ENCODE results near the gene TRPM6. TPM values are rescaled to one million over a fixed set of nuclear protein-coding genes. Genes with fewer than 3 reads are reported as not detected.
"Not testable (repeated sequence)": the region's sequence is repeated elsewhere in the genome, so short reads cannot be mapped to it uniquely, and the experiment has no call there.

The TRPM6 gene
- polyA plus RNA-seq, 3 donors from 2014 or later, result not detected

GRCh38 chr9:74872619-74873233 is 15.0 kb downstream of the TRPM6 start:
- DNase-seq, result no peak
- Mint-ChIP-seq H3K27ac (no peak overlapping the region), H3K9me3 (peaks cover 0 to 5% (median 0%) of the 10 kb centered on the region in 6 donors), H3K4me1 (no peaks in the 10 kb centered on the region), H3K36me3 (no peaks in the 10 kb centered on the region), H3K27me3 (ENCODE audit: low read depth in 3 of 3) (peaks cover 0 to 6% (median 5%) of the 10 kb centered on the region in 3 donors), H3K4me3 (no peak overlapping the region)

- Mint-ChIP-seq H3K4me3 (no peak overlapping the region), H3K9me3 (no peaks in the 10 kb centered on the region), H3K36me3 (no peaks in the 10 kb centered on the region), H3K4me1 (no peaks in the 10 kb centered on the region), H3K27me3 (ENCODE audit: low read depth in 3 of 3) (peaks cover 0 to 5% (median 5%) of the 10 kb centered on the region in 3 donors), H3K27ac (no peak overlapping the region)
- DNase-seq, result no peak
Measured at GRCh38 chr9:74867483-74867882, 20.2 kb downstream of the TRPM6 start.

- H3K4me3 Mint-ChIP-seq, result no peak overlapping the region
- no peaks in the 10 kb centered on the region for H3K4me1 Mint-ChIP-seq
- no peaks in the 10 kb centered on the region for H3K9me3 Mint-ChIP-seq
- peaks cover 0 to 3% (median 1%) of the 10 kb centered on the region in 3 donors for H3K27me3 Mint-ChIP-seq (ENCODE audit: low read depth in 3 of 3)
- no peaks in the 10 kb centered on the region for H3K36me3 Mint-ChIP-seq
- no peak for DNase-seq
- no peak overlapping the region for H3K27ac Mint-ChIP-seq
Measured at GRCh38 chr9:74865177-74865576, 22.5 kb downstream of the TRPM6 start.

GRCh38 chr9:74861773-74862474 is 25.8 kb downstream of the TRPM6 start:
- no peaks in the 10 kb centered on the region for H3K4me1 Mint-ChIP-seq
- peaks cover 0 to 6% (median 3%) of the 10 kb centered on the region in 3 donors for H3K27me3 Mint-ChIP-seq (ENCODE audit: low read depth in 3 of 3)
- H3K4me3 Mint-ChIP-seq, result no peak overlapping the region
- no peaks in the 10 kb centered on the region for H3K9me3 Mint-ChIP-seq
- H3K36me3 Mint-ChIP-seq, result no peaks in the 10 kb centered on the region
- DNase-seq, result no peak
- H3K27ac Mint-ChIP-seq, result no peak overlapping the region

- H3K27me3 Mint-ChIP-seq (ENCODE audit: low read depth in 3 of 3), result peaks cover 0 to 6% (median 3%) of the 10 kb centered on the region in 3 donors
- no peaks in the 10 kb centered on the region for H3K4me1 Mint-ChIP-seq
- no peak overlapping the region for H3K4me3 Mint-ChIP-seq
- no peaks in the 10 kb centered on the region for H3K36me3 Mint-ChIP-seq
- no peaks in the 10 kb centered on the region for H3K9me3 Mint-ChIP-seq
- H3K27ac Mint-ChIP-seq, result no peak overlapping the region
- no peak for DNase-seq
Measured at GRCh38 chr9:74861071-74861470, 26.6 kb downstream of the TRPM6 start.

GRCh38 chr9:74860247-74860646 is 27.5 kb downstream of the TRPM6 start:
- H3K36me3 Mint-ChIP-seq, DNase-seq, H3K4me3 Mint-ChIP-seq: not testable (repeated sequence)

GRCh38 chr9:74859786-74860185 is 27.9 kb downstream of the TRPM6 start:
- Mint-ChIP-seq H3K4me3 (no peak overlapping the region), H3K27ac (no peak overlapping the region), H3K36me3 (no peaks in the 10 kb centered on the region), H3K9me3 (no peaks in the 10 kb centered on the region), H3K27me3 (ENCODE audit: low read depth in 3 of 3) (peaks cover 0 to 6% (median 3%) of the 10 kb centered on the region in 3 donors), H3K4me1 (no peaks in the 10 kb centered on the region)
- DNase-seq, result no peak

More at GRCh38 chr9:74860247-74860646, 27.5 kb downstream of the TRPM6 start:
- H3K9me3 Mint-ChIP-seq; H3K4me1 Mint-ChIP-seq; H3K27me3 Mint-ChIP-seq (ENCODE audit: low read depth in 3 of 3); H3K27ac Mint-ChIP-seq: not testable (repeated sequence)

GRCh38 chr9:74858751-74859414 is 28.8 kb downstream of the TRPM6 start:
- peaks cover 0 to 8% (median under 1%) of the 10 kb centered on the region in 3 donors for H3K27me3 Mint-ChIP-seq (ENCODE audit: low read depth in 3 of 3)
- no peak for DNase-seq
- H3K4me3 Mint-ChIP-seq, result no peak overlapping the region
- H3K27ac Mint-ChIP-seq, result no peak overlapping the region
- H3K36me3 Mint-ChIP-seq, result no peaks in the 10 kb centered on the region
- H3K4me1 Mint-ChIP-seq, result no peaks in the 10 kb centered on the region
- no peaks in the 10 kb centered on the region for H3K9me3 Mint-ChIP-seq

- no peaks in the 10 kb centered on the region for H3K4me1 Mint-ChIP-seq
- H3K9me3 Mint-ChIP-seq, result no peaks in the 10 kb centered on the region
- H3K27me3 Mint-ChIP-seq (ENCODE audit: low read depth in 3 of 3), result peaks cover 0 to 8% (median 0%) of the 10 kb centered on the region in 3 donors
- H3K27ac Mint-ChIP-seq, result no peak overlapping the region
- H3K4me3 Mint-ChIP-seq, result no peak overlapping the region
- no peak for DNase-seq
- no peaks in the 10 kb centered on the region for H3K36me3 Mint-ChIP-seq
Measured at GRCh38 chr9:74856989-74857388, 30.7 kb downstream of the TRPM6 start.

- Mint-ChIP-seq H3K9me3 (no peaks in the 10 kb centered on the region), H3K4me1 (no peaks in the 10 kb centered on the region), H3K27me3 (ENCODE audit: low read depth in 3 of 3) (peaks cover 0 to 8% (median 0%) of the 10 kb centered on the region in 3 donors), H3K27ac (no peak overlapping the region), H3K4me3 (no peak overlapping the region), H3K36me3 (no peaks in the 10 kb centered on the region)
- DNase-seq, result no peak
Measured at GRCh38 chr9:74855072-74855471, 32.6 kb downstream of the TRPM6 start.

GRCh38 chr9:74853024-74853423 is 34.7 kb downstream of the TRPM6 start:
- H3K9me3 Mint-ChIP-seq; H3K27ac Mint-ChIP-seq; H3K36me3 Mint-ChIP-seq; H3K27me3 Mint-ChIP-seq (ENCODE audit: low read depth in 3 of 3); H3K4me1 Mint-ChIP-seq; DNase-seq; H3K4me3 Mint-ChIP-seq: not testable (repeated sequence)

GRCh38 chr9:74848153-74848525 is 39.6 kb downstream of the TRPM6 start:
- Mint-ChIP-seq H3K4me3 (no peak overlapping the region), H3K27ac (no peak overlapping the region), H3K27me3 (ENCODE audit: low read depth in 3 of 3) (peaks cover 2 to 6% (median 5%) of the 10 kb centered on the region in 3 donors), H3K9me3 (no peaks in the 10 kb centered on the region), H3K4me1 (no peaks in the 10 kb centered on the region), H3K36me3 (no peaks in the 10 kb centered on the region)
- DNase-seq, result no peak

GRCh38 chr9:74847478-74848152 is 40.1 kb downstream of the TRPM6 start:
- Mint-ChIP-seq H3K27ac (no peak overlapping the region), H3K4me1 (no peaks in the 10 kb centered on the region), H3K4me3 (no peak overlapping the region)

GRCh38 chr9:74846766-74847165 is 41.0 kb downstream of the TRPM6 start:
- no peak overlapping the region for H3K27ac Mint-ChIP-seq
- DNase-seq, result no peak
- H3K36me3 Mint-ChIP-seq, result no peaks in the 10 kb centered on the region
- no peak overlapping the region for H3K4me3 Mint-ChIP-seq
- peaks cover 2 to 6% (median 6%) of the 10 kb centered on the region in 3 donors for H3K27me3 Mint-ChIP-seq (ENCODE audit: low read depth in 3 of 3)
- no peaks in the 10 kb centered on the region for H3K4me1 Mint-ChIP-seq
- no peaks in the 10 kb centered on the region for H3K9me3 Mint-ChIP-seq

More at GRCh38 chr9:74847478-74848152, 40.1 kb downstream of the TRPM6 start:
- no peaks in the 10 kb centered on the region for H3K36me3 Mint-ChIP-seq
- DNase-seq, result no peak
- H3K9me3 Mint-ChIP-seq, result no peaks in the 10 kb centered on the region
- peaks cover 2 to 6% (median 6%) of the 10 kb centered on the region in 3 donors for H3K27me3 Mint-ChIP-seq (ENCODE audit: low read depth in 3 of 3)
